ENCODE data around the gene TRIM25.
"Not testable (repeated sequence)": the region's sequence is repeated elsewhere in the genome, so short reads cannot be mapped to it uniquely, and the experiment has no call there.

TRIM25 gene, protein sequence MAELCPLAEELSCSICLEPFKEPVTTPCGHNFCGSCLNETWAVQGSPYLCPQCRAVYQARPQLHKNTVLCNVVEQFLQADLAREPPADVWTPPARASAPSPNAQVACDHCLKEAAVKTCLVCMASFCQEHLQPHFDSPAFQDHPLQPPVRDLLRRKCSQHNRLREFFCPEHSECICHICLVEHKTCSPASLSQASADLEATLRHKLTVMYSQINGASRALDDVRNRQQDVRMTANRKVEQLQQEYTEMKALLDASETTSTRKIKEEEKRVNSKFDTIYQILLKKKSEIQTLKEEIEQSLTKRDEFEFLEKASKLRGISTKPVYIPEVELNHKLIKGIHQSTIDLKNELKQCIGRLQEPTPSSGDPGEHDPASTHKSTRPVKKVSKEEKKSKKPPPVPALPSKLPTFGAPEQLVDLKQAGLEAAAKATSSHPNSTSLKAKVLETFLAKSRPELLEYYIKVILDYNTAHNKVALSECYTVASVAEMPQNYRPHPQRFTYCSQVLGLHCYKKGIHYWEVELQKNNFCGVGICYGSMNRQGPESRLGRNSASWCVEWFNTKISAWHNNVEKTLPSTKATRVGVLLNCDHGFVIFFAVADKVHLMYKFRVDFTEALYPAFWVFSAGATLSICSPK

DNA sequence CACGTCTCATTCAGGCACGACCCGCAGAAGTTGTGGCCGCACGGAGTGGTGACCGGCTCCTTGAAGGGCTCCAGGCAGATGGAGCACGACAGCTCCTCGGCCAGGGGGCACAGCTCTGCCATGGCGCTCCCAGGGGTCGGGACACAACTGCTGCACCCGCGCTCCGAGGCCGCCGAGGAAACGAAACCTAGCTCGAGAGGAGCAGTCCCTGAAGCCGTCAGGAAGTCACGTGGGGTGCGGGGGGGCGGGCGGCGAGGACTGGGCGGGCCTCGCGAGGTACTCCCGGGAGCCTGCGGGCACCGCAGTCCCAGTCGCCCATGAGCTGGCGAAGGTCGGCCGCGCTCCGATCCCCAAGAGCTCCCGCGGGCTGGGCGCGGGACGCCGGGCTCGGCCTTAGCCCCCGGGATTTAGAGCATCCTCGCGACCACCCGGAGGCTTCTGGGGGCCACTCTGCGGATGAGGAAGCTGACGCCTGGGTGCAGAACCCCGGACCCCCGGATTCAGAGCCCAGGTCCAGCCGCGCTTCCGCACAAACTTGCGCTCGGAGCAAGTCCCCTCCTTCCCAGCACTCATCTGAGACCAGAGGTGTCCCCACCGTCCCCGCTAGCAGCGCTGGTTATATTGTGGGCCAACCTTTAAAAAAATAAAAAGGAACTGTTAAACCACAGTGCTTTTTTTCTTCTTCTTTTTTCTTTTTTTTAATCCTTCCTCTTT, at the start of gene TRIM25:
Gene TRIM25, minus strand, starts transcription at position 183 of the 714 bp plus-strand sequence. Its CDS starts 61 bp downstream, at position 122.
- DNase-seq (ENCODE audit: low spot score): peak; percentile 98

DNA sequence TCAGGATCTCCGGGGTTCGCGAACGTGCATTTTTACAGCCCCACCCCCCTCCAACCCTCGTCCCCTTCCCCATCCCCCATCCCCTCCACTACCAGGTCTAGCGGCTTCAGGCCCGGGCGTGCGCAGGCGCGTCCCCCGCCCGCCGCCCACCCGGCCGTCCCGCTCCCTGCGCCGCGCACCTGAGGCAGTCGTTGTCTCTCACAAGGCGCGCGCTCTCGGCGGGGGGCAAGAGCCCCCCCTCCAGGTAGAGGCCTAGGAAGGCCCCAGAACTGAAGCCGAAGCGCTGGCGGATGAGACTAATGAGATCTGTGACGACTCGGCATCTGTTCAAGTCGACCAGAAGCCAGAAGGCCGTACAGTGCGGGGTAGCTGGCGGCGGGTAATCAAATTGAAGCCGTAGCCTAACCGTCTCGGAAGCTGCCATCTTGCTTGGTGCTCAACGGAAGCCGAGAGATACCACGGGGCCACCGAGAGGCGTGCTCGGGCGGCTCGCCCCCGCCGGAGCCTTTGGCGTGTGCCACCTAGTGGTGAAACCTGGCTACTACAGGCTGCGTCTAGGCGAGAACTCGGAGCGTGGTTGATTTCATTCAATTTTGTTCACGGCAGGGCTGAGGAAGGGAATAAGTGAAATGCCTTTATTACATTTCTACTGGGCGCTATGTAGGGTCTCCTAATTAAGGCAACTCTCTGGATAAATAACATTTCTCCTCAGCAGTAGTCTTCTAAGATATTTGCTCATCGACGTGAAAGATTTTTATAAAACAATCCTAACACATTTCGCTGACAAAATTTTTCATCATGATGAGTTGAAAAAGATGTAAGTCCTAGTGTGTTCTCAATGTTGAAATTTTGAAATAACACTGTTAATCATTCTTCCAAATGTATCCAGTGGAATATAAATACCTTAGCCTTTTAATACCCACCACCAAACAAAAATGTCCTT, 47.0 kb upstream of the TRIM25 start, which contains the start of gene COIL:
Gene COIL, minus strand, starts transcription at position 455 of the 943 bp plus-strand sequence. Its CDS starts 31 bp downstream, at position 424.
- DNase-seq (ENCODE audit: low spot score): peak; percentile 96

DNA sequence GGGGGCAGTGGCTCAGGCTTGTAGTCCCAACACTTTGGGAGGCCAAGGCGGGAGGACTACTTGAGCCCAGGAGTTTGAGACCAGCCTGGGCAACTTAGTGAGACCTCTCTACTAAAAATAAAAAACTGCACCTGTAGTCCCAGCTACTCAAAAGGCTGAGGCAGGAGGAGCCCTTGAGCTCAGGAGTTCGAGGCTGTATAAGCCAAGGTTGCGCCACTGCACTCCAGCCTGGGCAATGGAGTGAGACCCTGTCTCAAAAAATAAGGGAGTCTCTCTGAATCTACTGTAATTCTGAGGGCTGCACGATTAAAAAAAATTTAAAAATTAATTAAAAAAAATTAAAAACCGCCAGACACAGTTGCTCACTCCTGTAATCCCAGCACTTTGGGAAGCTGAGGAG, 43.1 kb upstream of the TRIM25 start:
- DNase-seq (ENCODE audit: low spot score): no peak

DNA sequence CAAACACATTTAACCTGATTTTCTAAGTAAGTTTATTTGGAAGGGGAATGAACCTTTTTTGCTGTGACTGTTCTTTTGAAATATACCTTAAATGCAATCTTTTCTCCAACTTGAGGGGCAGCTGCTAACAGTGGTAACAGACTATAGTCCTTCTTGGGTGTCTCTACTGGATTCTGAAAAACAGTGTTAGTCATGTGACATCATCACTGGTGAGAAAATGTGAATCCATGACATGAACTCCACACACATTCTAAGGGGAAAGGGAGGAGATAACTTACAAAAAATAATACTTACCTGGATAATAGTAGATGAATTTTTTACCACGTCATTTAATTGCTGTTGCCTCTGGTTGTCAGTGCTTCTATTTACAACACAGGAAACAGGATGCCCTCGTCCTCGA, 35.7 kb upstream of the TRIM25 start:
- DNase-seq (ENCODE audit: low spot score): no peak

DNA sequence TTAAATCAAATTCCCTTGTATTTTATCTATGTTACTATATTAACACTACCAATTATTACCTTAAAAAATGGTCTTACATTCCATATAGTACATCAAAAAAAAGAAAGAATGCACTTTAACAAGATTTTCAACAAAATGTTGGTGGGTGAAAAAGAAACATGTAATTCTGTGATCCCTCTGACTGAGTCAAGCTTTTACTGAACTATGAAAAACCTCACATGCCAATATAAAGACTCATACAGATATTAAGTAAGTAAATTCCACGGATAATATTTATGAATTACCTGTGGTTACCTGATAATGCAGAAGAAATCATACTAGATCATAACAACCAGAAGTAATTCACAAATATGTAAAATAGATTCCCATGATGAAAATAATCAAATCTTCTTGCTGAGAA, 34.6 kb upstream of the TRIM25 start:
- no peak for DNase-seq (ENCODE audit: low spot score)

DNA sequence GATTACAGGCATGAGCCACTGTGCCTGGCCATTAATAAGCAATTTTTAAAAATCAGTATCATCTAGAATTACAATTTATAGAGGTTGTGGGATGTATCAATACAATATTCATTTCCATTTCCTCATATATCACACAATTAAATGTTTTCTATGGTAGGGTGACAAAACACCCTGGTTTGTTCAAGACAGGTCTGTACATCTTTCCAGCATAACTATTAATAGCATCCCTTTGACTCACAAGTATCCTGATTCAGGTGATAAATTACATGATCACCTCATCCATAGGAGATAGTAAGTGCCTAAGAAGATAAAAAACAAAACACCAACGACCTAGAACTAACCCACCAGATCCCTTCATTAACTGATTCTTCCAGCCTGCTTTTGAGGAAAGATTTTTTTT, 33.9 kb upstream of the TRIM25 start:
- DNase-seq (ENCODE audit: low spot score): no peak

- no peak for DNase-seq (ENCODE audit: low spot score)
Observed at GRCh38 chr17:56945938-56946505, 32.2 kb upstream of the TRIM25 start.

GRCh38 chr17:56943505-56944125, 29.8 kb upstream of the TRIM25 start:
- no peak for DNase-seq (ENCODE audit: low spot score)

- peak; percentile 70 for DNase-seq (ENCODE audit: low spot score)
Observed at GRCh38 chr17:56939869-56940484, 26.1 kb upstream of the TRIM25 start.

DNA sequence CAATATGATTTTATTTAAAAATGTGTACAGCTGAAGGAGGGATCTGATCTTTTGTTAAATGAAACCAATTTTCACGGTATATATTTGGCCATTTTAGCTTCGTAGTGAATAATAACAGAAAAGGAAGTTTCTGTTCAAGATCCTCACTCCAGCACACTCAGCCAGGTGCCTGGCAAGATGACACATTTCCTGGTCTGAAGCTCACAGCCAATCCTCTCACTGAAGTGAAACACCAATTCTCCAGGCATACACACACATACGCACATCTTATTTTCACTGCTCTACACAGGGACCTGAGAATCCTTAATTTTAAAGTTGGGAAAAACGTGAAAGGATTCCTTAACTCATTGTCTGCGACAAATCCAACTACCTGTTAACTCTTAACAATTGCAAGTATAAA, 24.4 kb upstream of the TRIM25 start:
- not testable (repeated sequence) for DNase-seq (ENCODE audit: low spot score)

GRCh38 chr17:56937687-56938086, 23.8 kb upstream of the TRIM25 start:
- no peak for DNase-seq (ENCODE audit: low spot score)

GRCh38 chr17:56936697-56937322, 23.0 kb upstream of the TRIM25 start:
- no peak for DNase-seq (ENCODE audit: low spot score)

- no peak for DNase-seq (ENCODE audit: low spot score)
Observed at GRCh38 chr17:56935461-56935860, 21.6 kb upstream of the TRIM25 start.

- DNase-seq (ENCODE audit: low spot score): no peak
Observed at GRCh38 chr17:56934280-56934679, 20.4 kb upstream of the TRIM25 start.

DNA sequence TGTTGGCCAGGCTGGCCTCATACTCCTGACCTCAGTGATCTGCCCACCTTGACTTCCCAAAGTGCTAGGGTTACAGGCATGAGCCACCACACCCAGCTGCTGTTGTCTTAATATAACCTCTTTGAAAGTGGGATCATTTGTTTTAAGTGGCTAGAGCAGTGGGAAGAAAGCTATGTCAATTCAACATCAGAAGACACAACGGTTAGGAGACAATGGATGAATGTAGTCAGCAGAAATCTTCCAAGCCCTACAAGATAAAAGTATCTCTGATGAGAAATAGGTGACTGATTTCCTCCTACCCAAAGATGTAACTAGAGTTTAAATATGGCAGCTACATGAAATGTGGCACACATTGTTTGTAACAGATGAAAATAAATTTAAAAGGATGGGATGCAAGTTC, 20.0 kb upstream of the TRIM25 start:
- no peak for DNase-seq (ENCODE audit: low spot score)

DNA sequence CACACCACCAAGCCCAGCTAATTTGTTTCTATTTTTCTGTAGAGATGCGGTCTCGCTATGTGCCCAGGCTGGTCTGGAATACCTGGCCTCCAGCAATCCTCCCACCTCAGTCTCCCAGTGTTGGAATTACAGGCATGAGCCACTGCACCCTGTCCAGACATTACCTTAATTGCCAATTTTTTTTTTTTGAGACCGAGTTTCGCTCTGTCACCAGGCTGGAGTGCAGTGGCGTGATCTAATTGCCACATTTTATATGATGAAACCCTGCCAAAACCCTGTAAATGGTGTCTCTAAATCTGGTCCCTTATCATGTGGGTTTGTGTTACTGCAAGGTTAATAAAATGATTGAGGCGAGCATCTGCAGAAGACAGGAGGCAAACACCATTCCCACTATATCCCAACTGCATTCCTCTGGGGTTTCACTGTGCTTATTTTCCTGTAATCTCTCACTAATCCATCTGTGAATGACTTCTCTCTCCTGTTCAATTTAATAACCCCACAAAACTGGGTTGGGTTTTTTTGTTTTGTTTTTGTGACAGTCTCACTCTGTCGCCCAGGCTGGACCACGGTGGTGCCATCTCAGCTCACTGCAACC, 19.4 kb upstream of the TRIM25 start:
- DNase-seq (ENCODE audit: low spot score): no peak

DNA sequence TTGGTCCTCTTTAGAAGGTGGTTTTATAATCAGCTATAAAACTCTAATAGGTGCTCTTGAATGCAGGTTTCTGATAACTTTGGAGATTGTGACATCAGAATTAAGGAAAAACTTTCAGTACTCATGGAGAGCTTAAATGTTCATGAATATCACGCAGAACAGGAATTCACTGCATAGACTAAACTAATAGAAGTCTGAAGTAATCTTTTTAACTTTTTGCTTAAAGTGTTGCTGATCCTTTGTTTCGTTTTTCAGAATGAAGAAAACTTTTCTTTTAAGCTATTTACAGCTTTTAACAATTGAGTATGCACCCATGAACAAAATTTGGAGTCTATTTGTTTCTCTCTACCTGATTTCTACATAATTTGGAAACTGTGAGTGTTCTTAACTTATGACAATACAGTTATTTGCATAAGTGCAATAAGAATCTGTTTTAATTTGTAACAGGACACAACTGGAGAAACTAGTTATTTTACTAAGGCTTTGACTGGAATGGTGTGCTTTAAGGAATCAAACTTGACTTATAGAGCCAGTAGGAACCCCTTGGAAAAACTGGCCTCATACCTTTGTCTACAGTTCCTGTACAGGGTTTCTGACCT, 17.0 kb upstream of the TRIM25 start:
- DNase-seq (ENCODE audit: low spot score): no peak

- no peak for DNase-seq (ENCODE audit: low spot score)
Observed at GRCh38 chr17:56929362-56929969, 15.6 kb upstream of the TRIM25 start.

- DNase-seq (ENCODE audit: low spot score): no peak
Observed at GRCh38 chr17:56928586-56928985, 14.7 kb upstream of the TRIM25 start.

Data from GM03348 (cell line).